ENCODE results near the gene GAREM1. TPM values are rescaled to one million over a fixed set of nuclear protein-coding genes. Genes with fewer than 3 reads are reported as not detected.

GAREM1 gene
- total and polyA plus RNA-seq, 2 donors from 2014 or later = 7.0 to 47.0 TPM

DNA sequence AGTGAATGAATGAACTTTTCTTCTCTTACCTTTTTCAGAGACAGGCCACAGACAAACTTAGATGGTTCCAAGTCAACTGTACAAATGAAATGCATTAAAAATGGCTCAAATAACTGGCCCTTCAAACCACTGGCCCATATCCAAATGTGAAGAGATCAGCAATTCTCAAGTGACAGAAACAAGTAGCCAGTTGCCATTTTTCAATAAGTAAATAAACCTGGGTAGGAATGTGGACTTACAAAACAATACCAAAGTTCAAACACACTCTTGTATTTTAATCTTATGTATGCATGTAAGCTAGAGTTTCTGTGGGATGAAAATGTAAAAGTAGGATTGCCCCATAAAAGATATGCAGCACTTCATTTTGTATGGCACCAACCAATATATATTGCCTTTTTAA is 151.6 kb downstream of the GAREM1 start:
- H3K27me3 ChIP-seq (ENCODE audit: control insufficient read depth, insufficient read depth, low read length) = no peaks in the 10 kb centered on the region
- FAIRE-seq (no peak), DNase-seq (no peak)
- intact Hi-C loops (cut with DNase I) = no loop called here
- H3K9me3 ChIP-seq (ENCODE audit: control insufficient read depth in 2 of 3, insufficient read depth in 1 of 3, low read length in 3 of 3) = no peaks in the 10 kb centered on the region
- no peak overlapping the region for H3K9ac ChIP-seq (ENCODE audit: low read length in 3 of 3)
- H3K4me3 ChIP-seq (ENCODE audit: low read length in 3 of 3) = no peak overlapping the region
- TF ChIP-seq, protein P1, sequence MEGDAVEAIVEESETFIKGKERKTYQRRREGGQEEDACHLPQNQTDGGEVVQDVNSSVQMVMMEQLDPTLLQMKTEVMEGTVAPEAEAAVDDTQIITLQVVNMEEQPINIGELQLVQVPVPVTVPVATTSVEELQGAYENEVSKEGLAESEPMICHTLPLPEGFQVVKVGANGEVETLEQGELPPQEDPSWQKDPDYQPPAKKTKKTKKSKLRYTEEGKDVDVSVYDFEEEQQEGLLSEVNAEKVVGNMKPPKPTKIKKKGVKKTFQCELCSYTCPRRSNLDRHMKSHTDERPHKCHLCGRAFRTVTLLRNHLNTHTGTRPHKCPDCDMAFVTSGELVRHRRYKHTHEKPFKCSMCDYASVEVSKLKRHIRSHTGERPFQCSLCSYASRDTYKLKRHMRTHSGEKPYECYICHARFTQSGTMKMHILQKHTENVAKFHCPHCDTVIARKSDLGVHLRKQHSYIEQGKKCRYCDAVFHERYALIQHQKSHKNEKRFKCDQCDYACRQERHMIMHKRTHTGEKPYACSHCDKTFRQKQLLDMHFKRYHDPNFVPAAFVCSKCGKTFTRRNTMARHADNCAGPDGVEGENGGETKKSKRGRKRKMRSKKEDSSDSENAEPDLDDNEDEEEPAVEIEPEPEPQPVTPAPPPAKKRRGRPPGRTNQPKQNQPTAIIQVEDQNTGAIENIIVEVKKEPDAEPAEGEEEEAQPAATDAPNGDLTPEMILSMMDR (IDR thresholded peaks at IDR 0.05; ENCODE audit: borderline replicate concordance, extremely low read depth, insufficient read depth) = no peak
- H3K4me1 ChIP-seq (ENCODE audit: control insufficient read depth in 2 of 3, insufficient read depth in 2 of 3, low read depth in 1 of 3, low read length in 3 of 3) = no peaks in the 10 kb centered on the region
- no peak overlapping the region for H3K27ac ChIP-seq (ENCODE audit: low read depth in 2 of 2, low read length in 2 of 2)
- no peaks in the 10 kb centered on the region for H3K36me3 ChIP-seq (ENCODE audit: control insufficient read depth in 2 of 3, insufficient read depth in 3 of 3, low read length in 3 of 3)

DNA sequence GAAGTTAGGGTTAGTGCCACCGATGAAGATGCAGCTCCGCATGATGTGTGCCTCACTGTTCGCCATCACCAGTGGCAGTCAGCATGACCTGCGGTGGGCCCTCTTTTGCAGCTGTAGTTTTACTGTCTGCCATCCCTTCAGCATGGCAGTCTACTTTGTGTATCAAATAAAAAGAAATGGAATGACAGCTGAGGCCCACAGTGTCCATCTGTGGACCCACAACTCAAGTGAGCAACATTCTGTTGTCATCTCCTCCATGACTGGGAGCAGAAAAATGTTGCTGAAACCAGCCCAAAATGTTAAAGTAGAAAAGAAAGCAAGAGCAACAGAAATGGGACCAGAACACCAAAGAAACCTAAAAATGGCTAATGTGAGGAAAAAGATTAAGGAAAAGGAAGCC is 152.1 kb downstream of the GAREM1 start:
- Histone ChIP-seq H3K36me3 (ENCODE audit: control insufficient read depth in 2 of 3, insufficient read depth in 3 of 3, low read length in 3 of 3) (no peaks in the 10 kb centered on the region), H3K9ac (ENCODE audit: low read length in 3 of 3) (no peak overlapping the region), H3K9me3 (ENCODE audit: control insufficient read depth in 2 of 3, insufficient read depth in 1 of 3, low read length in 3 of 3) (no peaks in the 10 kb centered on the region), H3K27me3 (ENCODE audit: control insufficient read depth, insufficient read depth, low read length) (no peaks in the 10 kb centered on the region), H3K27ac (ENCODE audit: low read depth in 2 of 2, low read length in 2 of 2) (no peak overlapping the region), H3K4me3 (ENCODE audit: low read length in 3 of 3) (no peak overlapping the region), H3K4me1 (ENCODE audit: control insufficient read depth in 2 of 3, insufficient read depth in 2 of 3, low read depth in 1 of 3, low read length in 3 of 3) (no peaks in the 10 kb centered on the region)
- FAIRE-seq (no peak), DNase-seq (no peak)
- TF ChIP-seq, protein P1 (IDR thresholded peaks at IDR 0.05; ENCODE audit: borderline replicate concordance, extremely low read depth, insufficient read depth) = no peak
- intact Hi-C loops (cut with DNase I) = no loop called here

DNA sequence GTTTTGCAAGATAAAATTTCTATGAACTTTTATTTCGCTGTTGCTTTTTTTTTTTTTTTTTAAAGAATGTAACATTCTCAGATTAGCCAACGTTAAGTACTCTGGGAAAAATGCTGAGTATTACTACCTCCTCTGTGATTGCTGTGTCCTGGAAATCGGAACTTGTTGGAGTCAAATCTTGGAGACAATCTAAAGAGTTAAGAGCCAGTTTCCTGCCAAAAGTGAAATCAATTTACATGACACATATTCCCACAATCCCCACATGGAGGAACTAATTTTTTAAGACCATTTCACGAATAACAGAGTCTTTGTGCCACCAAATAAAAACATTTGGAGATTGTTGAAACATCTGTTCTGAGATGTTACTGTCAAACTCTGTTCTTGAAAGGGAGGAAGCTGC is 153.0 kb downstream of the GAREM1 start:
- no peak for FAIRE-seq
- H3K9ac ChIP-seq (ENCODE audit: low read length in 3 of 3) = no peak overlapping the region

More for the DNA sequence above, 153.0 kb downstream of the GAREM1 start:
- H3K36me3 ChIP-seq (ENCODE audit: control insufficient read depth in 2 of 3, insufficient read depth in 3 of 3, low read length in 3 of 3) = no peaks in the 10 kb centered on the region
- H3K27ac ChIP-seq (ENCODE audit: low read depth in 2 of 2, low read length in 2 of 2) = no peak overlapping the region
- intact Hi-C loops (cut with DNase I) = no loop called here
- H3K4me3 ChIP-seq (ENCODE audit: low read length in 3 of 3) = no peak overlapping the region
- no peaks in the 10 kb centered on the region for H3K9me3 ChIP-seq (ENCODE audit: control insufficient read depth in 2 of 3, insufficient read depth in 1 of 3, low read length in 3 of 3)
- no peak for DNase-seq
- H3K27me3 ChIP-seq (ENCODE audit: control insufficient read depth, insufficient read depth, low read length) = no peaks in the 10 kb centered on the region
- peaks cover 0 to 4% (median 0%) of the 10 kb centered on the region in 3 donors for H3K4me1 ChIP-seq (ENCODE audit: control insufficient read depth in 2 of 3, insufficient read depth in 2 of 3, low read depth in 1 of 3, low read length in 3 of 3)
- TF ChIP-seq, protein P1 (IDR thresholded peaks at IDR 0.05; ENCODE audit: borderline replicate concordance, extremely low read depth, insufficient read depth) = no peak

All from kidney (tissue), 14 donors.